Right lobe of liver (tissue), 6 donors: Measurements from ENCODE around the gene ZNF816. TPM values are rescaled to one million over a fixed set of nuclear protein-coding genes. Genes with fewer than 3 reads are reported as not detected.
"Not testable (repeated sequence)": the region's sequence is repeated elsewhere in the genome, so short reads cannot be mapped to it uniquely, and the experiment has no call there.

Experiments used
- ATAC-seq, 4 donors: fragments of 200-7000 bp; cut with Tn5 transposase; one replicate each; pipeline ENCODE4 v1.9.1; 2020; ENCODE audit warnings: mild to moderate bottlenecking in 4 of 4, moderate library complexity in 4 of 4
- DNase-seq, 3 donors: peaks; one replicate each; pipeline ENCODE4 v3.0.0-alpha.2; 2020
- H3K27ac ChIP-seq, 3 donors: fragments of 200-600 bp; one replicate each; pipeline ENCODE4 v1.8.0; 2022
- H3K27me3 ChIP-seq, 2 donors: fragments of 200-600 bp; one replicate each; pipeline ENCODE4 v1.8.0; 2022
- H3K36me3 ChIP-seq, 4 donors: fragments of 200-600 bp; sonication (generic) in 1 of 4; one replicate each; pipeline versions ENCODE4 v1.5.1 to v1.8.0; 2017 to 2022; ENCODE audit warnings: control low read depth in 1 of 4
- H3K4me1 ChIP-seq, 4 donors: fragments of 200-600 bp; sonication (generic) in 1 of 4; one replicate each; pipeline versions ENCODE4 v1.5.1 to v1.8.0; 2017 to 2022; ENCODE audit warnings: control low read depth in 1 of 4
- H3K4me3 ChIP-seq, 3 donors: fragments of 200-600 bp; one replicate each; pipeline ENCODE4 v1.8.0; 2022
- H3K9me3 ChIP-seq, 4 donors: fragments of 200-600 bp; sonication (generic) in 1 of 4; one replicate each; pipeline versions ENCODE4 v1.5.1 to v1.8.0; 2017 to 2022; ENCODE audit warnings: control low read depth in 1 of 4
- POLR2A ChIP-seq: fragments of 450-650 bp; IDR thresholded peaks from one replicate; pipeline ENCODE4 v1.6.1; 2017; ENCODE audit warnings: antibody characterized with exemption, mild to moderate bottlenecking
- WGBS: methylation state at CpG from one replicate; pipeline ENCODE4 v1.1.6; 2018; ENCODE audit warnings: low coverage, low lambda C conversion rate; ENCODE audit not compliant: insufficient coverage; ENCODE audit errors: missing lambda C conversion rate; 5-methylcytosine and 5-hydroxymethylcytosine counted together
- intact Hi-C, 2 donors: fragments of 100-400 bp; cut with DNase I; formaldehyde crosslinking; loops; one replicate each; pipeline versions ENCODE4 v1.11.2 to v1.14.1; 2022
- total RNA-seq, 6 experiments: library from RNA; depleted of rRNA in 2 of 6; stranded (reverse); fragments of >200 nt in 2 of 6; fragmentation: NEBNext Ultra II Directional in 3 of 6; extraction: Animal tissue kit (Norgen Biotek cat#: 25700) in 3 of 6; gene quantifications; one replicate each; pipeline versions ENCODE4 v1.1.0 to v1.2.4, GENCODE V29; 2016 to 2023
- TF ChIP-seq, protein P1 (sequence below), 4 donors: fragments of 200-600 bp in 3 of 4; fragments of 450-650 bp in 1 of 4; IDR thresholded peaks; one replicate each; pipeline versions ENCODE4 v1.5.1 to v1.8.0; 2016 to 2022; ENCODE audit warnings: antibody characterized with exemption in 4 of 4, mild to moderate bottlenecking in 2 of 4
- donor health status: DM: no; HTN: yes; CAD: no.
- donor health status: DM: no; HTN: no; CAD: no.
- donor health status: DM: no; HTN: no; CAD: no.
- donor health status: DM: no; HTN: yes; CAD: no.
- donor health status: DM: no; HTN: yes; CAD: no.

Gene ZNF816
- total RNA-seq, 6 experiments from 2014 or later: 0.68 to 3.5 (median 1.9) TPM

DNA sequence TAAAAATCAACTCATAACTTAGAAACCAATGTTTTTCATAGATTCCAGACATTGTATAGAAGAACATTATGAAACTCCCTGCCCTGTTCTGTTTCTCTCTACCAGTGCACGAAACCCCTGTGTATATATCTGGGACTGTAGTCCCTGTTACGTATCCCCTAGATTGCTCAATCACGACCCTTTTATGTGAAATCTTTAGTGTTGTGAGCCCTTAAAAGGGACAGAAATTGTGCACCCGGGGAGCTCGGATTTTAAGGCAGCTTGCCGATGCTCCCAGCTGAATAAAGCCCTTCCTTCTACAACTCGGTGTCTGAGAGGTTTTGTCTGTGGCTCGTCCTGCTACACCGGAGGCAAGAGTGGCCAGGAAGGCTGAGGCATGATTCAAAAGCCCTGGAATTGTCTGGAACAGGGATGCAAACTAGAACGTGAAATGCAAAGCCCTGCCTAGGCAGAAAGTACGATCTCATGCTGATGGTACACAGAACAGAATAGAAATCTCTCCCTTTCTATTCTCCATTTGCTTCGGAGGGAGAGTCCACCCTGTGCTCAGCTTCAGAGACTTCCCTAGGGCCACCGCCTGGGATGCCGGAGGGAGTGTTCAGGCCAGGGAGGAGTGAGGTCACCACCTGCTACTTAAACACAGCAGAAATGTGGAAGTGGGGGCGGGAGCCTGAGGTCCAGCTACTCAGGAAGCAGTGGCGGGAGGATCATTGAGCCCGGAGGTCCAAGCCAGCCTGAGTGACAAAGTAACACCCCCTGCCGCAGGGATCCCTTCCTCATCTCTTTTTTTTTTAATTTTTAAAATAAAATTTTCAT is 38.7 kb downstream of the ZNF816 start:
- H3K9me3 ChIP-seq: no peaks in the 10 kb centered on the region
- DNase-seq (peak in 2 of 3 donors; percentile 44 to 57), ATAC-seq (peak; percentile 28 to 63 (median 48))
- peak overlapping the region; percentile 46 to 50 (median 49) for H3K4me3 ChIP-seq
- TF ChIP-seq POLR2A: no peak
- TF ChIP-seq, protein P1, sequence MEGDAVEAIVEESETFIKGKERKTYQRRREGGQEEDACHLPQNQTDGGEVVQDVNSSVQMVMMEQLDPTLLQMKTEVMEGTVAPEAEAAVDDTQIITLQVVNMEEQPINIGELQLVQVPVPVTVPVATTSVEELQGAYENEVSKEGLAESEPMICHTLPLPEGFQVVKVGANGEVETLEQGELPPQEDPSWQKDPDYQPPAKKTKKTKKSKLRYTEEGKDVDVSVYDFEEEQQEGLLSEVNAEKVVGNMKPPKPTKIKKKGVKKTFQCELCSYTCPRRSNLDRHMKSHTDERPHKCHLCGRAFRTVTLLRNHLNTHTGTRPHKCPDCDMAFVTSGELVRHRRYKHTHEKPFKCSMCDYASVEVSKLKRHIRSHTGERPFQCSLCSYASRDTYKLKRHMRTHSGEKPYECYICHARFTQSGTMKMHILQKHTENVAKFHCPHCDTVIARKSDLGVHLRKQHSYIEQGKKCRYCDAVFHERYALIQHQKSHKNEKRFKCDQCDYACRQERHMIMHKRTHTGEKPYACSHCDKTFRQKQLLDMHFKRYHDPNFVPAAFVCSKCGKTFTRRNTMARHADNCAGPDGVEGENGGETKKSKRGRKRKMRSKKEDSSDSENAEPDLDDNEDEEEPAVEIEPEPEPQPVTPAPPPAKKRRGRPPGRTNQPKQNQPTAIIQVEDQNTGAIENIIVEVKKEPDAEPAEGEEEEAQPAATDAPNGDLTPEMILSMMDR (IDR thresholded peaks at IDR 0.05): no peak
- no peaks in the 10 kb centered on the region for H3K36me3 ChIP-seq
- no peaks in the 10 kb centered on the region for H3K27me3 ChIP-seq
- intact Hi-C loops: no loop called here
- WGBS: 39% methylated on average over 13 of the region's 18 CpGs
- no peaks in the 10 kb centered on the region for H3K4me1 ChIP-seq
- H3K27ac ChIP-seq: peak overlapping the region in 2 of 3 donors; percentile 47 to 49

DNA sequence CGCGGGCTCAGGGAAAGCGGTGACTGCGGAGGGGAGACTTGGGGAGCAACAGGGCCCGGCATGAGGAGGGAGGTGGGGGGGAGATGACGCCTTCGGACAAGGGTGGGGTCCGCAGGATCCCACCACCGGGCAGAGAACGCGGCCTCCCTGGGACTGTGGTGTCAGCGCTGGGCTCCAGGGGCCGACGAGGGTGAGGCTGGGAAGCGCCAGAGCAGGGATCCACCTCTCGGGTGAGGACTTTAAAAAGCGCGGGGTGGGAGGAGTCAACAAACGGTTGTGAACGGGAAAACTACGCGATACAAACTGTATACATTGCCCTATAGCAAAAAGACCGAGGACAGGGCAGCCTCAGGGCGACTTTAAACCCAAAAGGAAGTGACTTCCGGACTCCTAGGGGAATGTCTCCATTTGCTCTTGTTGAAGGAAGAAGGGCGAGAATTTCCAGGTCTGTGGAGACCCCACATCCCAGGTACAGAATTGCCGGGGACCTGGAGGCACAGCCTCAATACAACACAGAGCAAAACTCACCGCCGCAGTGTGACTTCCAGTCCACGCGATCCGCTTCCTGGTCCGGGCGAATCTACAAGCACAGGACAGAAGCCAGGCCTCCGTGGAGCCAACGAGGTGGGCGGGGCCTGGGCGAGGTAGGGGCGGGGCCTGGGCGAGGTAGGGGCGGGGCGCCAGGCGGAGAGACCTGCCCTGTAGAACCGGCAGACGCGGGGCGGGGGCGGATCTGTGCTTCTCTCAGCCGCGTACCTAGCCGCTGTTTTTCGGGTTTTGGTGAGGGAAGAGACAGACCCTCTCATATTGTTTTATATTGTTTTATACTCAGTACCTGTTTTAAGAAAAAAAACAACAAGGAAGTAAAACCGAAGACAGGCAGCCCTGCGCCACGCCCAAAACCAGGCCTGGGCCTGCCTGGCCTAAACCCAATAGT is 39.6 kb downstream of the ZNF816 start, which contains the start of gene ZNF888:
ZNF888 (minus strand) TSS at position 588 of the 937 bp plus-strand sequence. CDS start 5,555 bp downstream, outside the sequence.
- peak; percentile 96 to 100 (median 99) for ATAC-seq
- Histone ChIP-seq H3K4me3 (peak within 1 kb of the TSS; percentile 46 to 50 (median 49)), H3K27me3 (no peaks in the 10 kb centered on the region), H3K9me3 (no peaks in the 10 kb centered on the region), H3K36me3 (no peaks in the 10 kb centered on the region), H3K27ac (peak within 1 kb of the TSS in 2 of 3 donors; percentile 47 to 49), H3K4me1 (no peaks in the 10 kb centered on the region)
- peak; percentile 21 for TF ChIP-seq POLR2A
- TF ChIP-seq, protein P1 (IDR thresholded peaks at IDR 0.05): no peak
- peak; percentile 80 to 88 (median 83) for DNase-seq
- 3% methylated on average over 47 of the region's 55 CpGs for WGBS
- intact Hi-C loops: no loop called here

DNA sequence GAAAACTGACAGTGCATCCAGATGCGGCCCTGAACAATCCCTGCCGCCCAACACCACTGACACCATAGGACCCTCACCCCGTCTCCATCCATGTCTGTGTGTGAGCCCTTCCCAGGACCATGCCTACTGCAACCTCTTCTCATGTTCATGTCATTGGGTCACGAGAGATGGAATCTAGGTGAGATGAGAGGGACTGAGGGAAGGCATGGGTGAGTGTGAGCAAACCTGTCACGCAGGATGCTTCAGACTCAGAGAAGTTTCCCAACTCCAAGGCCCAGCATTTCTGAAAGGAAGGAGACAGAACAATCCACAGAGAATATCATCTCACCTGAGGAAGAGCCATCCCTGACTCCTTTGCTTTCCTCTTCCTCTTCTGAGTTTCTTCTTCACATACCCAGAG is 45.1 kb downstream of the ZNF816 start:
- TF ChIP-seq, protein P1 (IDR thresholded peaks at IDR 0.05): no peak
- TF ChIP-seq POLR2A: no peak
- no peak overlapping the region for H3K27ac ChIP-seq
- H3K4me1 ChIP-seq: no peaks in the 10 kb centered on the region
- no peaks in the 10 kb centered on the region for H3K36me3 ChIP-seq
- ATAC-seq (no peak), DNase-seq (no peak)
- no peak overlapping the region for H3K4me3 ChIP-seq
- H3K27me3 ChIP-seq: no peaks in the 10 kb centered on the region
- intact Hi-C loops: no loop called here
- H3K9me3 ChIP-seq: no peaks in the 10 kb centered on the region
- WGBS: 83% methylated on average over 5 of the region's 5 CpGs

DNA sequence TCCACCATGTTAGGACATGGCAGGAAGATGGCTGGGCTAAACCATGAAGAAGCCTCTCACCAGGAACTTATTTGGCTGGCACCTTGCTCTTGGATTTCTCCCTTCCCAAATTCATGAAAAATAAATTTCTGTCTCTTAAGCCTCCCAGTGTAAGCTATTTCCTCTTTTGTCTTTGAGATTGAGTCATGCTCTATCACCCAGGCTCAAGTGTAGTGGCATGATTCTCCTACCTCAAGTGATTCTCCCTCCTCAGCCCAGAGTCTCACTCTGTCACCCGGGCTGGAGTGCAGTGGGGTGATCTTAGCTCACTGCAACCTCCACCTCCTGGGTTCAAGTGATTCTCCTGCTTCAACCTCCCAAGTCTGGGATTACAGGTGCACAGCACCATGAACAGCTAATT is 52.0 kb downstream of the ZNF816 start:
- intact Hi-C loops: no loop called here
- DNase-seq (no peak), ATAC-seq (no peak)
- no peaks in the 10 kb centered on the region for H3K27me3 ChIP-seq
- whole genome bisulfite sequencing: 90% methylated on average over 1 of the region's 1 CpG
- no peaks in the 10 kb centered on the region for H3K4me1 ChIP-seq
- H3K27ac ChIP-seq: no peak overlapping the region
- peaks cover 0 to 11% (median 0%) of the 10 kb centered on the region in 4 donors for H3K9me3 ChIP-seq
- no peak overlapping the region for H3K4me3 ChIP-seq
- TF ChIP-seq, protein P1 (IDR thresholded peaks at IDR 0.05): no peak
- TF ChIP-seq POLR2A: no peak
- H3K36me3 ChIP-seq: no peaks in the 10 kb centered on the region

DNA sequence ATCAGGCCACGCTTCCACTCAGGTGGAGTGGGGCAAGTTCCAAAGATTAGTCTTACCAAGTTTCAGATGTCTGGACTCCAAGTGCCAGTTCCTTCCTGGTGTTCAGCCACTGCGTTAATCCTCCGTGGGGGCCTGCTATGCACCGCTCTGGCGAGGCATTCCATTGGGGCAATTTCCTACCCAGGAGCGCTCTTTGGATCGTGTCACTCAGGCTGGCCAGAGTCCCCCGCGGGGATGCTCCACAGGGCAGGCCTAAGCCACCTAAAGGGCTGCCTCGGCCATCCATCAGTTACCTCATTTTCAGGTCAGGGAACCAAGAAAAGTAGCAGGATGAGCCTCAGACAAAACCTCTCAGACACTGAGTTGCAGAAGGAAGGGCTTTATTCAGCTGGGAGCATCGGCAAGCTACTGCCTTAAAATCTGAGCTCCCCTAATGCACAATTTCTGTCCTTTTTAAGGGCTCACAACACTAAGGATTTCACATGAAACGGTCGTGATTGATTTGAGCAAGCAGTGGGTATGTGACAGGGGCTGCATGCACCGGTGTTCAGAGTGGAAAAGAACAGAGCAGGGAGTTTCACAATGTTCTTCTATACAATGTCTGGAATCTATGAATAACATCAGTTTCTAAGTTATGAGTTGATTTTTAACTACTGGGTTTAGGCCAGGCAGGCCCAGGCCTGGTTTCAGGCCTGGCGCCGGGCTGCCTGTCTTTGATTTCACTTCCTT is 58.5 kb downstream of the ZNF816 start:
- peaks cover 0 to 11% (median 0%) of the 10 kb centered on the region in 4 donors for H3K9me3 ChIP-seq
- H3K27me3 ChIP-seq, intact Hi-C loops, H3K36me3 ChIP-seq, ATAC-seq, H3K4me1 ChIP-seq, DNase-seq, H3K4me3 ChIP-seq, H3K27ac ChIP-seq: not testable (repeated sequence)
- 68% methylated on average over 6 of the region's 16 CpGs for WGBS
